ENCODE measurements around the gene H3-3A.

DNA sequence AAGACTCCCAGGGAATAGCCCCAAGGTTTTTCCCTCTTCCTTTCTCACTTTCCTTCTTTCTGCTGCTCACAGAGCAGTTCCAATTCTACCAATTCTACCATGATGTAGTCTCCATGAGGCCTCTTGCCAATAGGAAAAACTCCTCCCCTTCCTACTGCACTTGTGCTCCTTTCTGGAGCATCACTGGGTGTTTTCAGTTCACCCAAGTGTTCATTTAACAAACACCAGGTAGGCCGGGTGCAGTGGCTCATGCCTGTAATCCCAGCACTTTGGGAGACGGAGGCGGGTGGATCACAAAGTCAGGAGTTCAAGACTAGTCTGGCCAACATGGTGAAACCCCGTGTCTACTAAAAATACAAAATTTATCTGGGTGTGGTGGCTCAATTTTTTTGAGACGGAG lies 26.6 kb upstream of the H3-3A start:
- TF ChIP-seq, protein P1, sequence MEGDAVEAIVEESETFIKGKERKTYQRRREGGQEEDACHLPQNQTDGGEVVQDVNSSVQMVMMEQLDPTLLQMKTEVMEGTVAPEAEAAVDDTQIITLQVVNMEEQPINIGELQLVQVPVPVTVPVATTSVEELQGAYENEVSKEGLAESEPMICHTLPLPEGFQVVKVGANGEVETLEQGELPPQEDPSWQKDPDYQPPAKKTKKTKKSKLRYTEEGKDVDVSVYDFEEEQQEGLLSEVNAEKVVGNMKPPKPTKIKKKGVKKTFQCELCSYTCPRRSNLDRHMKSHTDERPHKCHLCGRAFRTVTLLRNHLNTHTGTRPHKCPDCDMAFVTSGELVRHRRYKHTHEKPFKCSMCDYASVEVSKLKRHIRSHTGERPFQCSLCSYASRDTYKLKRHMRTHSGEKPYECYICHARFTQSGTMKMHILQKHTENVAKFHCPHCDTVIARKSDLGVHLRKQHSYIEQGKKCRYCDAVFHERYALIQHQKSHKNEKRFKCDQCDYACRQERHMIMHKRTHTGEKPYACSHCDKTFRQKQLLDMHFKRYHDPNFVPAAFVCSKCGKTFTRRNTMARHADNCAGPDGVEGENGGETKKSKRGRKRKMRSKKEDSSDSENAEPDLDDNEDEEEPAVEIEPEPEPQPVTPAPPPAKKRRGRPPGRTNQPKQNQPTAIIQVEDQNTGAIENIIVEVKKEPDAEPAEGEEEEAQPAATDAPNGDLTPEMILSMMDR (IDR thresholded peaks at IDR 0.05; ENCODE audit: low read depth, low read length) = no peak
- TF ChIP-seq EZH2phosphoT487 (IDR thresholded peaks at IDR 0.05; ENCODE audit: low read depth) = no peak

Data from OCI-LY3 (cell line).